OCI-LY7 (cell line): ENCODE data around the gene MACF1.

Experiments
- EZH2phosphoT487 ChIP-seq: fragments of 200-600 bp; sonication (generic); IDR thresholded peaks from 2 replicates; pipeline ENCODE4 v1.6.1; 2018; ENCODE audit warnings: low read depth, borderline replicate concordance, mild to moderate bottlenecking, mixed run types, antibody characterized with exemption, low read length, moderate library complexity, mixed read lengths
- TF ChIP-seq, protein P1 (sequence below): fragments of 200-600 bp; sonication (generic); conservative IDR thresholded peaks from 2 replicates; pipeline ENCODE4 v1.5.1; 2014; ENCODE audit warnings: mild to moderate bottlenecking, antibody characterized with exemption, low read length, moderate library complexity, mixed read lengths

DNA sequence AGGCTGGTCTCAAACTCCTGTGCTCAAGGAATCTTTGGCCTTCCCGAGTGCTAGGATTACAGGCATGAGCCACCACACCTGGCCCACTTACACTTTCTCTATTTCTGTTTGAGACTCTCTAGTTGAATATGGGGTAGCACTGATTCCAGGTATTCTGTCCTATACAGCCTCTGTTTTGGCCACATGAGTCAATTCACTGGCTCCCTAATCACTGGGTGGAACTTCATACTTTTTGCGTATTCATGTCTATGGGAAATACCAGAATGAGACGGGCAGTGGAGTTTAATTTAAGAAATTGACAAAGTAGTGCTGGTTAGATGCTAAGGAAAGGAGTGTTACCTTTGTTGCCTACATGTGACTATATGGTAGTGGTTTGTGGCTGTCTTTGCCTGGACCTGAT, 35.5 kb downstream of the MACF1 start:
- TF ChIP-seq, protein P1, sequence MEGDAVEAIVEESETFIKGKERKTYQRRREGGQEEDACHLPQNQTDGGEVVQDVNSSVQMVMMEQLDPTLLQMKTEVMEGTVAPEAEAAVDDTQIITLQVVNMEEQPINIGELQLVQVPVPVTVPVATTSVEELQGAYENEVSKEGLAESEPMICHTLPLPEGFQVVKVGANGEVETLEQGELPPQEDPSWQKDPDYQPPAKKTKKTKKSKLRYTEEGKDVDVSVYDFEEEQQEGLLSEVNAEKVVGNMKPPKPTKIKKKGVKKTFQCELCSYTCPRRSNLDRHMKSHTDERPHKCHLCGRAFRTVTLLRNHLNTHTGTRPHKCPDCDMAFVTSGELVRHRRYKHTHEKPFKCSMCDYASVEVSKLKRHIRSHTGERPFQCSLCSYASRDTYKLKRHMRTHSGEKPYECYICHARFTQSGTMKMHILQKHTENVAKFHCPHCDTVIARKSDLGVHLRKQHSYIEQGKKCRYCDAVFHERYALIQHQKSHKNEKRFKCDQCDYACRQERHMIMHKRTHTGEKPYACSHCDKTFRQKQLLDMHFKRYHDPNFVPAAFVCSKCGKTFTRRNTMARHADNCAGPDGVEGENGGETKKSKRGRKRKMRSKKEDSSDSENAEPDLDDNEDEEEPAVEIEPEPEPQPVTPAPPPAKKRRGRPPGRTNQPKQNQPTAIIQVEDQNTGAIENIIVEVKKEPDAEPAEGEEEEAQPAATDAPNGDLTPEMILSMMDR: no peak
- no peak for TF ChIP-seq EZH2phosphoT487
